Upper lobe of left lung (tissue), 4 donors: ENCODE data around the gene FAM3A.
"Not testable (repeated sequence)": the region's sequence is repeated elsewhere in the genome, so short reads cannot be mapped to it uniquely, and the experiment has no call there.

Experiments used
- CTCF ChIP-seq, 6 experiments: fragments of 450-650 bp in 4 of 6; fragments of 200-600 bp in 2 of 6; sonication (generic) in 2 of 6; IDR thresholded peaks; one replicate each; pipeline ENCODE4 v1.5.1; 2016 to 2019; ENCODE audit warnings: antibody characterized with exemption in 6 of 6
- POLR2AphosphoS5 ChIP-seq, 2 donors: sonication (generic); formaldehyde crosslinking; IDR thresholded peaks; one replicate each; pipeline ENCODE4 v1.5.1; 2017; ENCODE audit warnings: antibody characterized with exemption in 2 of 2

- TF ChIP-seq POLR2AphosphoS5, CTCF (IDR thresholded peaks at IDR 0.05): not testable (repeated sequence)
Observed at GRCh38 chrX:154540365-154540764, 24.3 kb upstream of the FAM3A start.
